ENCODE results near the gene VAV1. TPM values are rescaled to one million over a fixed set of nuclear protein-coding genes. Genes with fewer than 3 reads are reported as not detected.
"Not testable (repeated sequence)": the region's sequence is repeated elsewhere in the genome, so short reads cannot be mapped to it uniquely, and the experiment has no call there.

The VAV1 gene
- total RNA-seq, 1 donor = 0.36 TPM

- H3K27ac ChIP-seq (ENCODE audit: low read depth, low read length) = no peak overlapping the region
- H2AFZ ChIP-seq (ENCODE audit: low read length) = no peak overlapping the region
- H4K20me1 ChIP-seq (ENCODE audit: insufficient read depth, low read length) = no peaks in the 10 kb centered on the region
- DNase-seq (ENCODE audit: insufficient read length, low spot score, missing footprints) = peak; percentile 19
- TF ChIP-seq CTCF (IDR thresholded peaks at IDR 0.05; ENCODE audit: extremely low read depth, low read depth, low read length) = no peak
- no peaks in the 10 kb centered on the region for H3K27me3 ChIP-seq (ENCODE audit: insufficient read depth, low read length)
- H3K4me3 ChIP-seq (ENCODE audit: insufficient read depth, low read length) = no peak overlapping the region
- H3K4me1 ChIP-seq (ENCODE audit: insufficient read depth, low read length) = no peaks in the 10 kb centered on the region
- H3K79me2 ChIP-seq (ENCODE audit: insufficient read depth, low read length) = no peaks in the 10 kb centered on the region
- H3K36me3 ChIP-seq (ENCODE audit: insufficient read depth, low read length) = no peaks in the 10 kb centered on the region
- no peaks in the 10 kb centered on the region for H3K9me3 ChIP-seq (ENCODE audit: low read depth, low read length)
- no peak overlapping the region for H3K4me2 ChIP-seq (ENCODE audit: insufficient read depth, low read length)
Observed at GRCh38 chr19:6760606-6761005, 11.9 kb upstream of the VAV1 start.

DNA sequence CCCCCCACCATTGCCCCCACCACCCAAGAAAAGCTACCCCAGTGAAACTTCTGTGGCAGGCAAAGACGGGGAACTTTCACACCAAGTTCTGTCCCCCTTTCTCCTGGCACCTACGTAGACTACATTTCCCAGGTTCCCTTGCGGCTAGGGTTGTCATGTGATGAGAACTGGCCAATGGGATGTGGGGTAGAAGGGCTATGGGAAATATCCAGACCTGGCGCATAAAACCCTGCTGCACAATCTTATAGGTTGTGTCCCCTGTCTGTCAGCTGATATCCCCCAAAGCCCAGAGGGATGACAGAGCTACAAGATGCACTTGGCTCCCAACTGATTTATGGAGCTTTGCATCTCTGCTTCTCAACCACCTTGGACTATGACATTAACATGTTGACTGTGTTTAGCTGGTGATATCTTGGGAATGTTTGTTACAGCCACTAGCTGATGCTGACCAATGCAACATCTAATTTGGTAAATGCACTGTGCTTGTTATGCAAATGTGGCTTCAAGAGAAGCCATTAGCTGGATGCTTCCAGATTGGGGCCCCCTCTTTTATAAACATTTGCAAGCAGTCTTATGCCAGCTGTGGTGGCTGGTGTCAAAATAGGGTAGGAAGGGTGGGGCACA lies 11.3 kb upstream of the VAV1 start:
- Histone ChIP-seq H3K9me3 (ENCODE audit: low read depth, low read length) (no peaks in the 10 kb centered on the region), H3K4me3 (ENCODE audit: insufficient read depth, low read length) (no peak overlapping the region), H3K27ac (ENCODE audit: low read depth, low read length) (no peak overlapping the region), H4K20me1 (ENCODE audit: insufficient read depth, low read length) (no peaks in the 10 kb centered on the region), H2AFZ (ENCODE audit: low read length) (no peak overlapping the region), H3K36me3 (ENCODE audit: insufficient read depth, low read length) (no peaks in the 10 kb centered on the region), H3K27me3 (ENCODE audit: insufficient read depth, low read length) (peaks cover 4% of the 10 kb centered on the region), H3K4me1 (ENCODE audit: insufficient read depth, low read length) (no peaks in the 10 kb centered on the region), H3K4me2 (ENCODE audit: insufficient read depth, low read length) (no peak overlapping the region), H3K79me2 (ENCODE audit: insufficient read depth, low read length) (no peaks in the 10 kb centered on the region)
- TF ChIP-seq CTCF (IDR thresholded peaks at IDR 0.05; ENCODE audit: extremely low read depth, low read depth, low read length) = no peak
- DNase-seq (ENCODE audit: insufficient read length, low spot score, missing footprints) = peak; percentile 37

DNA sequence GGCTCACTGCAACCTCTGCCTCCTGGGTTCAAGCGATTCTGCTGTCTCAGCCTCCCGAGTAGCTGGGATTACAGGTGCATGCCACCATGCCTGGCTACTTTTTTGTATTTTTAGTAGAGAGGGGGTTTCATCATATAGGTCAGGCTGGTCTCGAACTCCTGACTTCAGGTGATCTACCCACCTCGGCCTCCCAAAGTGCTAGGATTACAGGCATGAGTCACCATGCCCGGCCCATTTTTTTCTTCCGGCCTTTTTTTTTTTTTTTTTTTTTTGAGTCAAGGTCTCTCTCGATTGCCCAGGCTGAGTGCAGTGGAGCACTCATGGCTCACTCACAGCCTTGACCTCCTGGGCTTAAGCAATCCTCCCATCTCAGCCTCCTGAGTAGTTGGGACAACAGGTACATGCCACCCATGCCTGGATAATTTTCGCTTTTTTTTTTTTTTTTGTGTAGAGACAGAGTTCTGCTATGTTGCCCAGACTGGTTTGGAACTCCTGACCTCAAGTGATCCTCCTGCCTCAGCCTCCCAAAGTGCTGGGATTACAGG lies 10.2 kb upstream of the VAV1 start:
- H3K36me3 ChIP-seq (ENCODE audit: insufficient read depth, low read length); DNase-seq (ENCODE audit: insufficient read length, low spot score, missing footprints); H4K20me1 ChIP-seq (ENCODE audit: insufficient read depth, low read length); H3K79me2 ChIP-seq (ENCODE audit: insufficient read depth, low read length); H3K4me3 ChIP-seq (ENCODE audit: insufficient read depth, low read length); H2AFZ ChIP-seq (ENCODE audit: low read length); H3K9me3 ChIP-seq (ENCODE audit: low read depth, low read length); H3K4me1 ChIP-seq (ENCODE audit: insufficient read depth, low read length); H3K4me2 ChIP-seq (ENCODE audit: insufficient read depth, low read length); H3K27ac ChIP-seq (ENCODE audit: low read depth, low read length): not testable (repeated sequence)
- H3K27me3 ChIP-seq (ENCODE audit: insufficient read depth, low read length) = peaks cover 16% of the 10 kb centered on the region

DNA sequence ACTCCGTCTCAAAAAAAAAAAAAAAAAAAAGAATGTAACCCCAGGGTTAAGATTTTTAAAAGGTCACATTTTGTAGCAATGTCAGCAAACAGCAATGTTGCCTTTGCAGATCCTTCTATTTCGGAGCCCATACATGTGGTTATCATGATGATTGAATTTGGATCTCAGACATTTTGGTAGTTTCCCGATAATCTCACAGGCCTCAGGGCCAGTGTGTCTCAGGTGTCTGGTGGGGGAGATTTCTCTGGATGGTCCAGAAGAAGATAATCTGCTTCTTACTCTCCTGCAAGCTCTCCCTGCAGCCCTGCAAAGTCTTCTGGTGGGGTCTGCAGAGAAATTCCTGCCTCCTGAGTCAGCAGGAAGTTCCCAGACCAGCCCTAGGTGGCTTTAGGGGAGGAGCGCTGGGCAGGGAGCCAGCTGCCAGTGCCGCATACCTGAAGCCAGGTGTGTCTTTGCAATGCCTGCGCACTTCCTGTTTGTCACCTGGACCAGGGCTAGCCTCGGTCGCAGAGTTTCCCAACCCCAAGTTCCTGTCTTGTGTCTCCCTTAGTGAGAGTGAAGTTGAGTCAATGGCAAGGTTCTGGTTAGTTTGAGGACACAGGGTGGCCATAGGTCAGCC lies 6.7 kb upstream of the VAV1 start:
- H3K27me3 ChIP-seq (ENCODE audit: insufficient read depth, low read length) = peaks cover 22% of the 10 kb centered on the region
- DNase-seq (ENCODE audit: insufficient read length, low spot score, missing footprints) = peak; percentile 63
- no peak for TF ChIP-seq CTCF (IDR thresholded peaks at IDR 0.05; ENCODE audit: extremely low read depth, low read depth, low read length)
- H3K4me3 ChIP-seq (ENCODE audit: insufficient read depth, low read length) = no peak overlapping the region
- H3K27ac ChIP-seq (ENCODE audit: low read depth, low read length) = no peak overlapping the region
- no peak overlapping the region for H2AFZ ChIP-seq (ENCODE audit: low read length)
- no peaks in the 10 kb centered on the region for H3K4me1 ChIP-seq (ENCODE audit: insufficient read depth, low read length)
- H3K36me3 ChIP-seq (ENCODE audit: insufficient read depth, low read length) = no peaks in the 10 kb centered on the region
- no peaks in the 10 kb centered on the region for H3K79me2 ChIP-seq (ENCODE audit: insufficient read depth, low read length)
- no peak overlapping the region for H3K4me2 ChIP-seq (ENCODE audit: insufficient read depth, low read length)
- H3K9me3 ChIP-seq (ENCODE audit: low read depth, low read length) = no peaks in the 10 kb centered on the region
- no peaks in the 10 kb centered on the region for H4K20me1 ChIP-seq (ENCODE audit: insufficient read depth, low read length)
